GM19238 (cell line): ENCODE measurements around the gene CACNB3.

Experiments
- DNase-seq: peaks from one replicate; pipeline ENCODE4 v3.0.0; 2011; ENCODE audit warnings: low spot score; ENCODE audit not compliant: insufficient read length

CACNB3 gene

GRCh38 chr12:48788524-48788853 lies 29.8 kb upstream of the CACNB3 start:
- DNase-seq: no peak

GRCh38 chr12:48788854-48789775 lies 29.2 kb upstream of the CACNB3 start, which contains the start of gene ADCY6:
Gene ADCY6, minus strand, starts transcription at chr12:48789089. Its CDS starts 5,655 bp downstream, at chr12:48783434.
- peak; percentile 73 for DNase-seq

DNA sequence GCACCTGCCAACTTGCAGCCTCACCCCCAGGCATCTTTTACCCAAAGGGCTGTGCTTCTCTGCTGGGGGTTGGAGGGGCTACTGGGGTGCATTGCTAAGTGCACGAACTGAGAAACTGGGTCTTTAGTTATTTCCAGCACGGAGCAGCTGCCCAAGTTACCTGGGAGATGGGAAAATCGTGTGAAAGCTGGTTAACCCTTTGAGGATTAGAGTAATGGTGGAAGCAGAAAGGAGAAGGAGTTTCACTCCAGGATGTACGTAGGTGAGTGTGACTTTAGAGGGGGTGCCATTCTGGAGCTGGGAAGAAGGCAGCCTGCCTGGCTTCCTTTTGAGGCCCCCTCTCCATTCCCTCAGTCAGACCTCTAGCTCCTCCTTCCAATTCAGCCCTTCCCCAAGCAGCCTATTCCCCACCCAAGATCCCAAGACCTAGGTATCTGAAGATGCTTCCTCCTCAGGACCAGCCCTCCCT lies 28.4 kb upstream of the CACNB3 start:
- no peak for DNase-seq

GRCh38 chr12:48793696-48794095 lies 24.6 kb upstream of the CACNB3 start:
- no peak for DNase-seq

- no peak for DNase-seq
Measured at GRCh38 chr12:48794870-48795269, 23.4 kb upstream of the CACNB3 start.

GRCh38 chr12:48795550-48796455 lies 22.5 kb upstream of the CACNB3 start:
- peak; percentile 53 for DNase-seq

GRCh38 chr12:48796976-48797375 lies 21.3 kb upstream of the CACNB3 start:
- no peak for DNase-seq

- no peak for DNase-seq
Measured at GRCh38 chr12:48800457-48800856, 17.8 kb upstream of the CACNB3 start.

GRCh38 chr12:48800971-48801370 lies 17.3 kb upstream of the CACNB3 start:
- DNase-seq: no peak

DNA sequence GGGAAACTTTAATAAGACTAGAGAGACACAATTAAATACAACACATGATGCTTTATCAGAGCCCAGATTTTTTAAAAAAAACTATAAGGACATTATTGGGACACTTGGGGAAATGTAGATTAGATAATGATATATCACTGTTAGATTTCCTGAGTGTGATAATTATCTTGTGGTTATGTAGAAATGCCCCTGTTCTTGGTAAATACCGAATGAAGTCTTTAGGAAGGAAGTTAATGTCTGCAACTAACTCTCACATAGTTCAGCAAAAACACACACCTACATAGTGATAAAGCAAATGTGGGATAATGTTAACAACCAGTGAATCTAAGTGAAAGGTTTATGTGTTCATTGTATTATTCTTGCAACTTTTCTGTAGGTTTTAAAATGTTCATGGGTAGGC lies 14.6 kb upstream of the CACNB3 start:
- DNase-seq: no peak

GRCh38 chr12:48807981-48808380 lies 10.3 kb upstream of the CACNB3 start:
- no peak for DNase-seq

DNA sequence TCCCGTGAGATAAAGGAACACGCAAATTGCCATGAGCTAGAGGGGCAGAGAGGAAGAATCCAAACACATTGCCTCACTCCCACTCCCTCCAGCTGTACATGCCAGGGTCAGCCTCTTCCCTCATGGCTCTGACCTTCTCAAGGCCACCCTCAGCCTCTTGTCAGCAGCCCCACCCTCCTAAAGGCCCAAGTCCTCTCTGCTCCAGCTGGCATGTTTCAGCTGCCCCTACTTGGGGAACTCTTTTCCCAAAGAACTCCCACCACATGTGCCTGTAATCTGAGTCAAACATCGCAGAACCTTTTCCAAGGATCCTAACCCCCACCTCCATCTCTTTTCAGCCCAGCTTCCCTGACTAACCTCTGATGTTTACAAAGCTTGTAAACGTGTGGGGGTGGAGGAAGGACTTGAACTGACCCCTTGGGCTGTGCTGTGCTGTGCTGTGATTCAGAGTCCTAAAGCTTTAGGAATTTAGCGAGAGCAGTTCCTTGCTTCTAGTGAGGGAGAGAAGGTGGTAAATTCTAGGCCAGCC lies 7.3 kb upstream of the CACNB3 start:
- no peak for DNase-seq

DNA sequence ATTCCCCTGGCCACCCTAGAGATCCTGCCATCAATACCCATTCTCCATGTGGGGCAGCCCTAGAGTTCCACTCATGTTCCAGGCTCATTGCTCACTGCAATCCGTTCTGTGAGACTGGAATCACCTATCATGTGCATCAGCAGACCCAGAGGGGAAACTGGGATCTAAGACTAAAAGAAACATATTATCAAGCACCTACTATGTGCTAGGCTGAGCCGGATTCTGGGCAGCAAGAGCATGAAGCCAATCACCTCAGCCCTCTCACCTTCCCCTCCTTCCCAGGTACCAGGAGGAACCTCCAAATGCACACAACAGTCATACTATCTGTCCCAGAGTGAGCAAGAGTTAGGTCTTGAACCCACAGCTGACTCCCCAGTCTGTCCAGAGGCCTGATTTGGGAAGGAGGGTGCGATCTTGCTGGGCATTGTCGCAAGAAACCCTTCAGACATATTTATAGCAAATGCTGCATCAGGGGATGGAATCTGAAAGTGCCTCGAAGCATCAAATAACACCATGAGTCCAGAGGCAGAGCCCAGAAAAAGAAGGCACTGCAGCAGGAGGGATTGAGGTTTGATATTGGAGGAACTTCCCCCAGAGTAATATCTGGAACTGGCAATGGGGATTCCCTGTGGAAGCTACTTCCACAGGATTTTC lies 6.7 kb upstream of the CACNB3 start:
- no peak for DNase-seq

- DNase-seq: no peak
Measured at GRCh38 chr12:48812389-48812788, 5.9 kb upstream of the CACNB3 start.

GRCh38 chr12:48813465-48814261 lies 4.6 kb upstream of the CACNB3 start:
- no peak for DNase-seq

- peak; percentile 93 for DNase-seq
Measured at GRCh38 chr12:48814262-48815125, 3.8 kb upstream of the CACNB3 start.

DNA sequence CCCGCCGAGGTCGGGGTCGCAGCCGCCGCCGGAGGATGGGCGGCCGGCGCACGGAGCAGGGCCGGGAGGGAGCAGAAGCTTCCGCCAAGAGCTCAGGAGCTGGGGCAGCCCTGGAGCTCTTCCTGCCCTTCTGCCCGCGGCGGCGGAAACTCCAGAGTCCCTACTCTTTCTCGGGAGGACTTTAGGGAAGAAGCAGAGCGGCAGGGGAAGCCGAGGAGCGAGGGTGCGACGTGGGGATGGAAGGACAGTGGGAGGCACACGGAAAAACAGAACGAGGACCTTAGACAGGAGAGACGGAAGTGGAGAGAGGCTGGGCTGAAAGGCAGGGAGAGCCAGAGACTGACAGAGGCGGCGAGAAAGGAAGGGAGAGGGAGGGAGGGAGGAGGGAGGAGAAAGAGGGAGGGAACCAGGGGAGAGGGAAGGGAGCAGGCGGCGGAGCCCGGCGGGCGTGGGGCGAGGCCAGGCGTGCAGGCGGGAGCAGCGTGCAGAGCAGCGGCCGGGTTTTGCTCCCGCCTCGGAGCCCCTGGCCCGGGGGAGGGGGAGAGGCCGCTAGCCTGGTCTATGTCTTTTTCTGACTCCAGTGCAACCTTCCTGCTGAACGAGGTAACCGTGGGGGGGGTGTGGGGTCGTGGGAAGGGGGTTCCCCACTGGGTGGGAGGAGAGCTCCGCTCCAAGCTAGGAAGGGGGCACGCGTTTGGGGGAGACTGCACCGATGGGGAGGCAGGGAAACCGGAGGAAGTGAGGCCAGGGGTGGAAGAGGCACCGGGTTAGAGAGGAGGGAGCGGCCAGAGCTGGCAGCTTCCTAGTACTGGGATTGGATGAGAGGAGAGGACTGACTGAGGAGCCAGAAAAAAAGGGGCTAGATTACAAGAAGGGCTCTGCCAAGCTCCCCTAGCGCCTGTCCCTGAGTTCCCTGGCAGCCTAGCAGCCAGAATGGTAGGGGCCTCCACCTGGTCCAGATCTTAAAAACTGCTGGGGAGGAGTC lies 2.9 kb upstream of the CACNB3 start:
- DNase-seq: no peak

DNA sequence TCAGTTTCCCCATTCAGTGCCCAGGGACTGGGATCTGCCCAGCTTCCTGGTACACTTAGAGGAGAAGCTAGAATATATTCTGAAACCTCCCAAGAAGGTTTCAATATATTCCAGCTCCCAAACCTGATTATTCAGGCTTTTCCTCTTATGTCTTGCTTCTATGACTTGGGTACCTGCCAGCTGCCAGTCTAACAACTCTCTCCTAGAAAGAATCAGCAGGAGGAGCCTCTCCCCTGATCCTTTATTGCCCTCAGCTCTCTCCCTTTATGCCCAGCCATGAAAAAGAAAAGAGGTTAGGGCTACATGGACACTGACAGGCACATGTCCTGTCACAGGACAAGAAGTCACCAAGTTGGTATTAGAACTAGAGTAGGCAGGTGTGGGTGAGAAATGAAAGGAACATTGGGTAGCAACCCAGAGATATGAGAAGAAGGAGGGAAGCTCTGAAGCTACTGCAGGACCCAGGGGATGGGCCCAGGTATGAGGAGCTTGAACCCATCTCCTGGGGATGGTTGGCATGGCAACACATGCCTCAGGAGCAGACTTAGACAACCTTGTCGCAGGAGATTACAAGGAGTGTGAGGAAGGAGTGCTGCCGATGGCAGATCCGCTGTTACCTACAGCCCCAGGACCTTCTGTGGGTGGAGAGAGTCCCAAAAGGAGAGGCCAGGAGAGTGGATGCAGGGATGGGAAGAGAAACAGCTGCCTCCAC lies 2.0 kb upstream of the CACNB3 start:
- no peak for DNase-seq
